ENCODE results near the gene C18orf63. TPM values are rescaled to one million over a fixed set of nuclear protein-coding genes. Genes with fewer than 3 reads are reported as not detected.

Gene C18orf63
- total RNA-seq, 1 experiment from 2014 or later: not detected

DNA sequence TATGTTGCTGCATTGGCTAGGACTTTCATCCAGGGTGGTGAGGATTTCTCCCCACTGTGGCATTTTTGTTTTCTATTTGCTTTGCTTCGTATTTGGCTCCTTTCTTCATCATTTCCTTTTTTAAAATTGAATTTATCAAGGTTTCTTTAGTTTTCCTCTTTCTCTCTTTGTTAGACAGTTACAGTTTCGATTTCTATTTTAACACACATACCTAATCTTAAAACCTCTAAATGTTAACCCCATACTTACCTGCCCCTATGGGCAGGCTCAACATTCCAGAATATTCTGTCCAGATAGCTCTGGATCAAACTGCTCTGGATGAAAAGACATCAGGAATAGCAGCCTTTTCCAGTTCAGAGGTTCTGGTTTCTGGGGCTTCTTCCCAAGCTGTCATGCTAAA is 92.2 kb downstream of the C18orf63 start:
- ATAC-seq (no peak), DNase-seq (no peak)
- no TSS peak for BruUV-seq (replicated peaks)
- H3K9me2 ChIP-seq (replicated peaks; ENCODE audit: low read length): no peaks in the 10 kb centered on the region
- no peaks in the 10 kb centered on the region for H4K20me1 ChIP-seq (ENCODE audit: low read length)
- intact Hi-C loops (cut with micrococcal nuclease): no loop called here
- H3K27me3 ChIP-seq (ENCODE audit: low read length): peaks cover 80% of the 10 kb centered on the region
- H3K27ac ChIP-seq (ENCODE audit: low read length): no peak overlapping the region
- H3F3A ChIP-seq (ENCODE audit: low read length, unreplicated experiment): no peaks in the 10 kb centered on the region
- H3K36me3 ChIP-seq (ENCODE audit: low read depth, low read length): no peaks in the 10 kb centered on the region
- CTCF ChIA-PET: no interaction called here
- TF ChIP-seq EZH2phosphoT487 (IDR thresholded peaks at IDR 0.05; ENCODE audit: borderline replicate concordance, low read length) (no peak), EZH2 (IDR thresholded peaks at IDR 0.05; ENCODE audit: low read length, unreplicated experiment) (no peak)
- TF ChIP-seq, protein P1, sequence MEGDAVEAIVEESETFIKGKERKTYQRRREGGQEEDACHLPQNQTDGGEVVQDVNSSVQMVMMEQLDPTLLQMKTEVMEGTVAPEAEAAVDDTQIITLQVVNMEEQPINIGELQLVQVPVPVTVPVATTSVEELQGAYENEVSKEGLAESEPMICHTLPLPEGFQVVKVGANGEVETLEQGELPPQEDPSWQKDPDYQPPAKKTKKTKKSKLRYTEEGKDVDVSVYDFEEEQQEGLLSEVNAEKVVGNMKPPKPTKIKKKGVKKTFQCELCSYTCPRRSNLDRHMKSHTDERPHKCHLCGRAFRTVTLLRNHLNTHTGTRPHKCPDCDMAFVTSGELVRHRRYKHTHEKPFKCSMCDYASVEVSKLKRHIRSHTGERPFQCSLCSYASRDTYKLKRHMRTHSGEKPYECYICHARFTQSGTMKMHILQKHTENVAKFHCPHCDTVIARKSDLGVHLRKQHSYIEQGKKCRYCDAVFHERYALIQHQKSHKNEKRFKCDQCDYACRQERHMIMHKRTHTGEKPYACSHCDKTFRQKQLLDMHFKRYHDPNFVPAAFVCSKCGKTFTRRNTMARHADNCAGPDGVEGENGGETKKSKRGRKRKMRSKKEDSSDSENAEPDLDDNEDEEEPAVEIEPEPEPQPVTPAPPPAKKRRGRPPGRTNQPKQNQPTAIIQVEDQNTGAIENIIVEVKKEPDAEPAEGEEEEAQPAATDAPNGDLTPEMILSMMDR (conservative IDR thresholded peaks at IDR 0.05; ENCODE audit: low read depth, low read length): no peak
- no peaks in the 10 kb centered on the region for H3K9me3 ChIP-seq (ENCODE audit: low read length)
- POLR2A ChIA-PET (ENCODE audit: unreplicated experiment): no interaction called here
- H2AFZ ChIP-seq (ENCODE audit: low read length): no peak overlapping the region
- no peak overlapping the region for H3K4me2 ChIP-seq (ENCODE audit: low read length)
- H3K9ac ChIP-seq (ENCODE audit: low read length): no peak overlapping the region
- no peaks in the 10 kb centered on the region for H3K4me1 ChIP-seq (ENCODE audit: insufficient read depth, low read length)
- H3K79me2 ChIP-seq (ENCODE audit: low read length): no peaks in the 10 kb centered on the region
- H3K4me3 ChIP-seq (ENCODE audit: low read length): no peak overlapping the region

Other genes starting within 250 kb of the C18orf63 start
- 0.87 and 2.8 TPM in 2 replicates for gene FBXO15, start 168.0 kb upstream of the C18orf63 start, total RNA-seq (2014; rRNA removed)
- 106 and 120 TPM in 2 replicates for gene TIMM21, start 167.3 kb upstream of the C18orf63 start, total RNA-seq (2014; rRNA removed)
- 98.0 and 130 TPM in 2 replicates for gene CYB5A, start 23.9 kb upstream of the C18orf63 start, total RNA-seq (2014; rRNA removed)
- gene DIPK1C, start 141.5 kb downstream of the C18orf63 start, total RNA-seq (2014; rRNA removed): not detected in 2 replicates
- 50.0 and 57.6 TPM in 2 replicates for gene CNDP2, start 180.5 kb downstream of the C18orf63 start, total RNA-seq (2014; rRNA removed)
- not detected in 2 replicates for gene CNDP1, start 218.7 kb downstream of the C18orf63 start, total RNA-seq (2014; rRNA removed)

Measured in PC-3 (cell line).